Activated CD8-positive, alpha-beta memory T cell treated with anti-CD3 and anti-CD28 coated beads for 24 hours (primary cell): ENCODE measurements around the gene RAD18.

ENCODE experiments used
- DNase-seq: peaks from one replicate; pipeline ENCODE4 v3.0.0-alpha.2; 2020

The RAD18 gene

DNA sequence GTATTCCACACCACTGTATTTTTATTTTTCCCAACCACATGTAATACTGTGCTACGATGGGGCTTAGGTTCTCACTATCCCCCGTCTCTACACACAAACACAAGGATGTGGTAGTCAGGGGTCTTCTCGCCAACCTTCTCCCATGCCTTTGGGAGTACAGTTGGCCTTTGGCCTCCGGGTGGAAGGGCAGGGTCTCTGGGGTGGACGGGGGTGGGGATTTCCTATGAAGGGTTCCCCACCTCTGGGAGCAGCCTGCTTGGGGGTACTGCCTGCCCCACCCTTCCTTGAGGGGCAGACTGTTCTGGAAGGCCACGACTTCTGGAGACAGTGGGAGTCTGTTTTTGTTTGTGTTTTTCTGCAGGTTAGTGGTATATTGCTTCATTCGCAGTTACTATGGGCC lies 21.3 kb upstream of the RAD18 start:
- no peak for DNase-seq

- DNase-seq = no peak
Measured at GRCh38 chr3:8984081-8984480, 20.8 kb upstream of the RAD18 start.

DNA sequence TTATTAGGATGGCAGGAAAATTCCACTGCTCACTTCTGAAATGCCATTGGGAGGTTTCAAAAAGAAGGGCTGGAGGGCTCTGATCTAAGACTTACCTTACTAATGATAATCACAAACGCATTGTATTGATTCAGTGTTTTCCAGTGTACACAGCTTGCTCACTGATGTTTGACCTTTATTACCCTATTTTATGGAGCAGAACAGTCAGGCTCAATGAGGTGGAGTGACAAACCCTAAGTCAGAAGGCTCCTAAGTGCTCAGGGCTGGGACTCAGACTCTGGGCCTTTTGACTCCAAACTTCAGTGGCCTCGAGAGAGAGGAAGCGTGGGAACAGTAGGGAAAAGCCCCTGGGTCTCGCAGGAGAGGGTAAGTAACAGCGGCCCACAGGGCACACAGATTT lies 20.3 kb upstream of the RAD18 start:
- no peak for DNase-seq

GRCh38 chr3:8983026-8983425 lies 19.8 kb upstream of the RAD18 start:
- no peak for DNase-seq

DNA sequence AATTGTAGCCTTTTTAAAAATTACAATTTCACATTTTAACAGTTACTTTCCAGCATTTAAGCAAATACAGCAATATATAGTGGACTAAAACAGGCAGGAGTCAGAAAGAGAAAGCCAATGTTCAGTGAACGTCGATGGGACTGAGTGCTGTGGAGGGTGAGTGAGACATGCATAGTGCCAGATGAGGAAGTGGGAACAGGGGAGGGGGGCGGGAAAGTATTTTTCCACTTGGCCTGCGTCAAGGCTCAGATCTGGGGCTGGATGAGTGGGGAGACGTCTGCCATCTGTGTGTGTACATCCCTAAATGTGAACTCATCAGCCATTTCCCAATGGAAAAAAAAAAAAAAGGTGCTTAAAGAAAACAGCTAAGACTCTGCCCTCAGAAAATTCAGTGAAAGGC lies 19.2 kb upstream of the RAD18 start:
- no peak for DNase-seq

GRCh38 chr3:8981700-8982099 lies 18.4 kb upstream of the RAD18 start:
- DNase-seq = no peak

DNA sequence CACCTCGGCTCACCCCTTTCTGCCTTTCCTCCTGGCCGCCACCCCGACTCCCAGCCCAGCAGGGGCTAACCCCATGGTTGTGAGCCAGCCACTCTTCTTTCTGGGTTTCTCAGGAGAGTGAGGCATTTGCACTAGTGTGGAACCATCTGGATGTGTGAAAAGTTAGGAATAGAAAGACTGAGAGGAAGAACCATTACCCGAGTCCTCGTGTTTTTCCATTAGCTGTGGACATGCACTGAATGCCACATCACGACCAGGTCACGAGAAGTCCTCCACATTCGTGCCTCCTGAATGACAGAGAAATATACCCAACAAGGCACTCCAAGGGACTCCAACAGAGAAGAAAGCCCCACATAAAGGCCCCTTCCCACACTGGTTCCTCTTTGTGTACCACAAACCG lies 18.0 kb upstream of the RAD18 start:
- no peak for DNase-seq

DNA sequence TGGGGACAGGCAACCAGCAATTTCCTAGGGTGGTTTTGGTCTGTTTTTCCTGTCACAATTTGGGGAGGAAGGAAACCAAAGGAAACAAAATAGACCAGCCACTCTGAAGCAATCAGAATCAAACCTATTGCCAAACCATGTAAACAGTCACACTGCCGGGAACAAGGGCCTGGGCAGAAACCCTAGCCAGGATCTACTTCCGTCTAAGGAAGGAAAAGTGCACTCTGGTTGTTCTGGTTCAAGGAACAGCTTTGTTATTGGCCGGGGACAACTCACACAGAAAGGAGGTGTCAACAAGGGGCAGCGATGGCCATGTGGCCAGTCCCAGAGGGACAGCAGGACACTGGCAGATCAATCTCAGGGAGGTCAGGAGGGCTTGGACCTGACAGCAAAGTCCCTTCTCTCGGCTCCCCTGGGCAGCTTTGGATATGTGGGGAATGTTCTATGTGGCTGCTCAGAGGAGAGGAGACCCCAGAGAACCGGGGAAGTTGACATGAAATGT lies 17.5 kb upstream of the RAD18 start:
- DNase-seq = no peak

GRCh38 chr3:8979262-8979661 lies 16.0 kb upstream of the RAD18 start:
- DNase-seq = no peak

DNA sequence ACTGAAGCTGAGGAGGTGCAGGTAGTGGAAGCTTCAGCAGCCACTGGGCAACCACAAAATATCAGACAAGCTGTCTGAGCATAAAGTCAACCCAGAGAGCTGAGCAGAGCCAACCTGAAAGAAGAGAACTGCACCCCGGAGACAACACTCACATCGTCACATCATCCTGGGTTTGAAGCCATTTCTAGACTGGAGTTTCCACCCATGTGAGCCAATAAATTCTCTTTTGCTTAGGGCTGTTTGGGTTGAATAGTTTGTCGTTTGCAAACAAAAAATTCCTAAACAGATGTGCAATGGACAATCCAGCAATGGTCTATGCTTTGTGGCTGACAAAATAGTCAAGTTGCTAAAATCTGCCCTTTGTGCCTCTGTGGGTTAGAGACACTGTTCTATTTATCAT lies 15.3 kb upstream of the RAD18 start:
- no peak for DNase-seq

- no peak for DNase-seq
Measured at GRCh38 chr3:8976540-8977182, 13.4 kb upstream of the RAD18 start.

DNA sequence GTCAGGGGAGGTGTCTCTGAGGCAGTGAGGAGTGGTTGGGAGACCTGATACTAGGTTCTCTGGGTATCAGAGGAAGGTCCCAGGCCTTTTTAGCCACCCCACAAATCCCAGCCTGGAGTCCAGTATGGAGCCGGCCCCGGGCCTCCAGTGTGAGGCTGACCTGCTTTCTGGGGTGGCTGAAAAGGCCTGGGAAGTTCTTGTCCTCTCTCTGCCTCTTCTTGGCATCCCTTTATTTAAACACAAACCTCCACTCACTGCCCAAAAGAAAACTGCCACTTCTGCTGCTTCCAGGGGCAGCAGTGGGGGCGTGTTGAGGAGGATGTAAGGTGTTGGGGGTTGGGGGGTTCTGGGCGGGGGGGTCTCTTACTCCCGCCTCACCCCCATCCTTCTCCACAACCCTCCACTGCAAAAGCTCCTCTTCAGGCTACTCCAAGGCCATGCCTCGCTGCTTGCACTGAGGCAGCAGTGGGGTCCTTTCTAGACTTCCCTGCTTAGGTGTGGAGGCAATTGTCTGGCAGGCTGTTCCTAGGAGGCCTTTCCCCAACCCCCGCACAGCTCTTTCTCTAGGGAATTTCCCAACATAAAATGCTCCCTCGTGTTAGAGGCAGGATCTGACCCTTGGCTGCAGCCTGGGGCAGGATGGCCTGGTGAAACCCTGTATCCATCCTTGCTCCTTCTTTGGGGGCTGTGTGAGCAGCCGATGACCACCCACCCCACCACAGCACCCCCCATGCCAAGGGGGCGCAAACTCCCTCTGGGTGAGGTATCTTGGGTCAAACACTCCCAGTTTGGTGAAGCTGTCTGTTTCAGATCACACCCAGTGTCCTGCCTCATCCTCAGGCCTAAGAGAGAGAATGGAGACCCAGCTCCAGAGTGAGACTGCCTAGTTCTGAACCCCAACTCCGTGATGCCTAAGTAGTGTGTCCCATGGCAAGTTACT lies 12.1 kb upstream of the RAD18 start:
- no peak for DNase-seq

DNA sequence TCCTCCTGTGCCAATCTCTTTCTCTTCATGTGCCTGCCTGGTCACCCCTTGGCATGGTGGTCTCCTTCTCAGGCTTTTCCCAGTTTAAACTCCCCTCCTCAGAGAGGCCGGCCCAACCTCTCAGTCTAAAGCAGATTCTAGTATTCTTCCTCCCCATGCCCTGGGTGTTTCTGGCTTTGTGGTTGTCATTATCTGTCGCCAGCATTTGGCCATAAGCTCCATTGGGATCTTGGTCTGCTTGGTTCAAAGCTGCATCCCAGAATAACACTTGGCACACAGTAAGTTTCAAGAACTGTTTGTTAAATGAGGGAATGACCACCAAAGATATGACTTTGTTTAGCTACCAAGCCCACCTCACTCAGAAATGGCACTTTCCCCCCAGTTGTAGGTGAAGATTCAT lies 11.2 kb upstream of the RAD18 start:
- no peak for DNase-seq

GRCh38 chr3:8972639-8973038 lies 9.4 kb upstream of the RAD18 start:
- no peak for DNase-seq

DNA sequence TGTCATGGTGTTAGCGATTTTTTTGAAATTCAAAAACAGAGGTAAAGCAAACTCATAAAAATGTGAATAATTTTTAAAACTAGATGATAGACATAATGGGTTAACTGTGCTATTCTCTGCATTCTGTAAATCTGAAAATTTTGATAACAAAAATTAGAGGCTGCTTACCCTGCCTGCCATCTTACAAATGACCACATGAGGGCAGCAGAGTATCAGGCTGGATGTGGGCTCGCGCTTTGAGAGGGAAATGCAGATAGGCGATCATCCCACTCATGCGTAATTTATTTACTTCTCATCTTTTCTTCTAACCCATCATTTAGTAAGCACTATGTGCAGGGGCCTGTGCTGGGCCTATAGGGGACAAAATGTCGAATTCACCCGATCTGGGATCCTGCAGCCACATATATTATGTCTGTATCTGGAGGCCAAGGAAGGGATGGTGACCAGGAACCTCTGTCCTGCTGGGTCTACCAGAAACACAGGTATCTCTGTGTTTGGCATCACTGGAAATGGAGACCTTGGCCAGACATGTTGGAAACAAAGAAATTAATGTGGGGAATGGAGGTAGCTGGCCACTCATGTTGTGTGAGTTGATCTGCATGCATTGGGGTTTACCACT lies 7.8 kb upstream of the RAD18 start:
- peak; percentile 89 for DNase-seq

DNA sequence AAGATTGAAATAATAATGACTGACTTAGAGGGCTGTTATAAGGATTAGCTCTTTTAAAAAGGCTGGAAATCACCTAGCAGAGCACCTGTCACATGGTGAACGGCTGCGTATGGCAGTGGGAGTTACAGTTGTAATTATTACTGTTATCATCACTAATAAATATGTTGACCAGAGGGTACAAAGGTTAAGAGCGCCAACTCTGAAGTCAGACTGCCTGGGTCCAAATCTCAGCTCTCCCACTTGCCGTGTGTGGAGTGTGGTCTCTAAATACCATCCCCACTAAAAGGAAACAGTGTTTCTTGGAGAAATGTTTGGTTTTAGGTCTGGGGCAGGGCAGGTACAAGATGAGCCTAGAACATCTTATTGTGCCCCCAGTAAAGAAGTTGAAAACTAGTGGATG lies 6.0 kb upstream of the RAD18 start:
- DNase-seq = no peak

DNA sequence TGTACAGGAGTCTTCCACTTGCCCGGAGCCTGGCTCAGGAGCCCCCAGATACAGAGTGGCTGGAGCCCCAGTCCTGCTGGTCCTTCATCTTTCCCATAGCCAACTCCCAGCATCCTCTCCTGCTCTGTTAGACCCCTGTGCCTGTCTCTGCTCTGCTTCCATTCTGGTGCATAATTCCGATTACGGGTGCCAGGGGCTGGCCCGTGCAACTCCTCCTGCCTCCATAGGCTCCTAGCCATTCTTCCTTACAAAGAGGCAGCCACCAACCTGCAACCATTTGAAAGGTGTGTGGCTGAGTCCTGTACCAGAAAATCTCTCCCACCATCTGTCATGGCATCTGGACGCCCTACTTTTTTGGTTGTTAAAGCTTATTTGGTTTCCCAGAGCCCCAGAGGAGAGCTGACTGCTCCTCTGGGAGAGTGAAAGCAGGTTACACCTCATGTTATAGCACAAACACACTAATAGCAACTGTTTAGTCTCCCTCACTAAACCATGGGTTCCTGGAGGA lies 5.2 kb upstream of the RAD18 start:
- no peak for DNase-seq

DNA sequence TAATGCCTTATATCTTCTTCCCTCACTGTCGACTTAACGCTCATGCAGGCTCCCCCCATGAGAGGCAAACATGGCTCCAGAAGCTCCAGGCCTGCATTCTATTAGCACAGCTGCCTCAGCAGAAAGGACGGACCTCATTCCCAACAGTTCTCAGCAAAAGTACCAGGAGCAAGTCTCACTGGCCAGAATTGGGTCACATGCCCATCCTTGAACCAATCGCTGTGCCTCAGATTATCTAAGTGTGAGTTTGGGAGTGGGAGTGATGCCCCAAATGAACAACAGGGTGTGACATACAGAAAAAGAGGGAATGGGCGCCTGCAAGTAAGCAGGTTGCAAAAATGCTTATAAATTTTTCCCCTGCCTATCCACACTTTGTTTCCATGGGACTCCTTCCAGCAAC lies 4.3 kb upstream of the RAD18 start:
- DNase-seq = no peak

DNA sequence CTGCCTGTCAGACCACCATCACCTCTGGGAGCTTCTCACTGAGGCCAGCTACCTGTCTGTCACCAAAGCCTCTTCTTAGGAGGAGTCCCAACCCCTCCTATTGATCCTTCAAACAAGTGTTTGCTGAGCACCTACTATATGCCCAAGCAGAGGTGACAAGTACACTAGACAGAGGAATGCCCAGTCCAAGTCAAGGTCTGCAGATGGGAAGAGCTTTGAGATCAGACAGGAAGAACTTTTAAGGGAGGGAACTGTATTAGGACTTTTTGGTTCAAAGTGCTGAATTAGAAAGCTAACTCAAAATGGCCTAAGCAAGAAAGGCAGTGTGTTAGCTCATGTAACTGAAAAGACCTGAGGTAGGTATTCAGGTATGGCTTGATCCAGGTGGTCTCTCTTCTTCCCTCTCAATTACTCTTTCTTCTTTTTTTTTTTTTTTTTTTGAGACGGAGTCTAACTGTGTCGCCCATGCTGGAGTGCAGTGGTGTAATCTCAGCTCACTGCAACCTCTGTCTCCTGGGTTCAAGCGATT lies 3.6 kb upstream of the RAD18 start:
- no peak for DNase-seq

DNA sequence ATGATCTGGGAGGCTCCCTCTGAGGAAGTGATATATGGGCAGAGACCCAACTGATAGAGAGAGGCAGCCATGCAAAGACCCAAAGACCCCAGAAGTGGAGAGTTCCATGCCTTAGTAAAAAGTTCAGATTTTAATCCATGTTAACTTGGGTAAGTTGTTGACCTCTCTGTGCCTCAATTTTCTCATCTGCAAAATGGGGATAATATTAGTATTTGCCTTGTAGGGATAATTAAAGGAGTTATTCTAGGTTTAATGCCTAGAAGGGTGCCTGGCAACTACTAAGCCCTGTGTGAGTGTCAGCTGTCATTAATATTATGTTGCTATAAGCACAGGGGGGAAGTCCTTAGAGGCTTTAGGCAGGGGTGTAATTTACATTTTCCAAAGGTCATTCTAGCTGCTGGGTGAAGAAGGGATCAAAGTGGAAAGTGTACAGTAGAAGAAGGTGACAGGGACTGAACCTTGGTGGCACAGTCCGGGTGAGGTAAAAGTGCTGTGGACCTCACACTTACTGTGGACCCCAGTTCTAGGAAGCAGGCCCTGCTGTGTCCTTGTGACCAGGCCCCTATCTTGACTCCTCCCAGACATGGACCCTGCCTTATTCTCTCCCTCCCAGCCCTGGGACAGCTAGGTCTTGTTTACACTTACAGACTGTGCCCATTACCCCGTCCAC lies 3.0 kb upstream of the RAD18 start:
- DNase-seq = no peak

DNA sequence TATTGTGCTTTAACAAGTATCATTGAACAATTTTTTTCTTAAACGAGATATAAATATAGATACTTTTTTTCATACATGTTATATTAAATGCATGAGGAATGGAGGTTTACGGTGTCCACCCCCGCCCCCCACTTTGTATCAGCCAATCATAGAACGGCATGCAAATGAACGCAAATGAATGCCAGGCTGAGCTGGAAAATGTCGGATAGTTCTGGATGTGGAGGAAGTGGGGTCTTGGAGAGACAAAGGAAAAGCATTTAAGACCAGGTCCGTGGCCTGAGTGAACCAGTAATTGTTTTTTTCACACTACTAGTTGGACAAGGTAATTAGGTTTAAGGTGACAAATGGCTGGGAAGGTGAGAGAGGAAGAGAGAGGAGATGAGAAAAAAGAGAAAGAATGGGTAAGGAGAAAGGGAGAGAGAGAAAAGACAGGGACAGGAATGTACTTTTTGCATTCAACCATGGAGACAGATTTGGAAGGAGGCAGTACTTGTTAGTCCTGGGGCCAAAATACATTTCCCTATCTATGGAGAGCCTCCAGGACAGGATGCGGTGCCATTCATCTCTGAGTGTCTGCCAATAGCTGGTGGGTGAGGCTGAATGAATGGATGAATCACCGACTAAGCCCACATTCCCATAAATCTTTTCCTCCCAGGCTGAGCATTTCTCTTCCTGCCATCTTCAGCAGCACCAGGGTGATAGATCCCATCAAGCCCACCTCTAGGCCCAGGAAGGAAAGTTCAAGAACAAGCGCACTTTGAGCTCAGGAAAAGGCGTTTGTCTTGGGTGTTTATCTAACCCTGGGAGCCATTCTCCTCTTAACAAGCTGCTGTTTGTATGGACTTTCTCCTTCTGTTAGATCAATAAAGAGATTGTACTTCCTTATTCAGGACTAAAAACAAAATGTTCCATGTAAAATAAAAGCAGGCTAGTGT lies 1.4 kb upstream of the RAD18 start:
- no peak for DNase-seq
